Omental fat pad (tissue), 4 donors: ENCODE measurements around the gene IFT52. TPM values are rescaled to one million over a fixed set of nuclear protein-coding genes. Genes with fewer than 3 reads are reported as not detected.

Experiments used
- ATAC-seq: fragments of 150-250 bp; one replicate; pipeline ENCODE4 v1.9.1; 2016; ENCODE audit warnings: mild to moderate bottlenecking, moderate library complexity; ENCODE audit not compliant: low FRiP score
- DNase-seq: peaks from one replicate; pipeline ENCODE4 v3.0.0-alpha.2; 2019; ENCODE audit warnings: low spot score
- CTCF ChIP-seq, 3 donors: fragments of 450-650 bp; IDR thresholded peaks; one replicate each; pipeline ENCODE4 v1.5.1; 2016 to 2017; ENCODE audit warnings: antibody characterized with exemption in 3 of 3, mild to moderate bottlenecking in 3 of 3, moderate library complexity in 2 of 3
- total RNA-seq, 4 donors: library from RNA; depleted of rRNA; stranded (reverse); fragments of >200 nt; gene quantifications; one replicate each; pipeline ENCODE4 v1.1.0, GENCODE V29; 2016

Gene IFT52
- total RNA-seq, 4 donors from 2014 or later: 16.9 to 54.7 (median 19.1) TPM

GRCh38 chr20:43565758-43566104 is 25.0 kb upstream of the IFT52 start:
- DNase-seq (no peak), ATAC-seq (no peak)
- TF ChIP-seq CTCF (IDR thresholded peaks at IDR 0.05): no peak

DNA sequence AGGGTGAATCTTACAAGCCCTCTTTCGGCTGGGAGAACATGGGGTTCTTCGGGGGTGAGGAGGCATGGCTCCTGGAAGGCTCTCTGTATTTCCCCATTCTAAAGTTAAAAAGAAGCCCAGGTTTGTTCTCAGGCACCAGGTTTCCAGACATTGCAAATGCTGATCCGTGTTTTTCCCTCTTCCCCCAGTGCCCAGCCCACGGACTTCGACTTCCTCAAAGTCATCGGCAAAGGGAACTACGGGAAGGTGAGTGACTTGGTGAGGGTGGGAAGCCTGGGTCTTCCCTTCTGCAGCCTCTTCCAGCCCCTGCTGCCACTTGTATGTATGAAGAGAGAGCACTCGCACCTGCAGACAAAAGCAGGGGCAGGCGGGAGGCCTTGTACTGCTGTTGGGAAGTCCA is 23.3 kb upstream of the IFT52 start:
- no peak for ATAC-seq
- no peak for DNase-seq
- TF ChIP-seq CTCF (IDR thresholded peaks at IDR 0.05): no peak

GRCh38 chr20:43568706-43569105 is 22.0 kb upstream of the IFT52 start:
- no peak for DNase-seq

GRCh38 chr20:43569282-43569681 is 21.5 kb upstream of the IFT52 start:
- DNase-seq: no peak
- no peak for ATAC-seq
- no peak for TF ChIP-seq CTCF (IDR thresholded peaks at IDR 0.05)

More at GRCh38 chr20:43568706-43569105, 22.0 kb upstream of the IFT52 start:
- ATAC-seq: no peak
- TF ChIP-seq CTCF (IDR thresholded peaks at IDR 0.05): no peak

- TF ChIP-seq CTCF (IDR thresholded peaks at IDR 0.05): no peak
- DNase-seq: no peak
- no peak for ATAC-seq
Measured at GRCh38 chr20:43570496-43570895, 20.2 kb upstream of the IFT52 start.

- DNase-seq (no peak), ATAC-seq (no peak)
- TF ChIP-seq CTCF (IDR thresholded peaks at IDR 0.05): no peak
Measured at GRCh38 chr20:43571310-43571709, 19.4 kb upstream of the IFT52 start.

- DNase-seq (no peak), ATAC-seq (no peak)
- no peak for TF ChIP-seq CTCF (IDR thresholded peaks at IDR 0.05)
Measured at GRCh38 chr20:43571771-43572170, 19.0 kb upstream of the IFT52 start.
